GM12872 (cell line): Measurements from ENCODE around the gene ESM1.
A peak's percentile ranks its signal among the peaks of the same experiment; 100 is the strongest.

ENCODE experiments used
- TF ChIP-seq, protein P1 (sequence below): IDR thresholded peaks from 3 replicates; pipeline ENCODE4 v1.5.1; 2011; ENCODE audit warnings: low read depth, mild to moderate bottlenecking, low read length, moderate library complexity; ENCODE audit not compliant: insufficient read depth

Gene ESM1

DNA sequence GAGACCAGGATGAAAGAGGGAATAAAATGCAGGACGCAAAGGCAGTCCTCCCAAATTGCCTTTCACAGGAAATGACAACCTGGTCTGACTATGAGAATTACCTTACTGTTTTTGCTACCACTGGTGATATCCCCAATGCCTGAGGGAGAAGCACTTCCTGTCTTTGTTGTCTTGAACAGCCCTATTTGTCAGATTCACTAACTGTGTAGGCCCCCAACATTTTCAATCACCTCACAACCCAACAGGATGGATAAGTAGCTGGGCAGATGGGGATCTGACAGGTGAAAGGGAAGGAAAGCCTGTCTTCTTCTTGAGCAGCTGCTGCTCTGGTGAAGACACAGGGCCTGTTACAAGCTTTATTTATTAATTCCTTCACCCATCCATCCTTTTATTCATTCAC is 9.7 kb downstream of the ESM1 start:
- TF ChIP-seq, protein P1, sequence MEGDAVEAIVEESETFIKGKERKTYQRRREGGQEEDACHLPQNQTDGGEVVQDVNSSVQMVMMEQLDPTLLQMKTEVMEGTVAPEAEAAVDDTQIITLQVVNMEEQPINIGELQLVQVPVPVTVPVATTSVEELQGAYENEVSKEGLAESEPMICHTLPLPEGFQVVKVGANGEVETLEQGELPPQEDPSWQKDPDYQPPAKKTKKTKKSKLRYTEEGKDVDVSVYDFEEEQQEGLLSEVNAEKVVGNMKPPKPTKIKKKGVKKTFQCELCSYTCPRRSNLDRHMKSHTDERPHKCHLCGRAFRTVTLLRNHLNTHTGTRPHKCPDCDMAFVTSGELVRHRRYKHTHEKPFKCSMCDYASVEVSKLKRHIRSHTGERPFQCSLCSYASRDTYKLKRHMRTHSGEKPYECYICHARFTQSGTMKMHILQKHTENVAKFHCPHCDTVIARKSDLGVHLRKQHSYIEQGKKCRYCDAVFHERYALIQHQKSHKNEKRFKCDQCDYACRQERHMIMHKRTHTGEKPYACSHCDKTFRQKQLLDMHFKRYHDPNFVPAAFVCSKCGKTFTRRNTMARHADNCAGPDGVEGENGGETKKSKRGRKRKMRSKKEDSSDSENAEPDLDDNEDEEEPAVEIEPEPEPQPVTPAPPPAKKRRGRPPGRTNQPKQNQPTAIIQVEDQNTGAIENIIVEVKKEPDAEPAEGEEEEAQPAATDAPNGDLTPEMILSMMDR = no peak

DNA sequence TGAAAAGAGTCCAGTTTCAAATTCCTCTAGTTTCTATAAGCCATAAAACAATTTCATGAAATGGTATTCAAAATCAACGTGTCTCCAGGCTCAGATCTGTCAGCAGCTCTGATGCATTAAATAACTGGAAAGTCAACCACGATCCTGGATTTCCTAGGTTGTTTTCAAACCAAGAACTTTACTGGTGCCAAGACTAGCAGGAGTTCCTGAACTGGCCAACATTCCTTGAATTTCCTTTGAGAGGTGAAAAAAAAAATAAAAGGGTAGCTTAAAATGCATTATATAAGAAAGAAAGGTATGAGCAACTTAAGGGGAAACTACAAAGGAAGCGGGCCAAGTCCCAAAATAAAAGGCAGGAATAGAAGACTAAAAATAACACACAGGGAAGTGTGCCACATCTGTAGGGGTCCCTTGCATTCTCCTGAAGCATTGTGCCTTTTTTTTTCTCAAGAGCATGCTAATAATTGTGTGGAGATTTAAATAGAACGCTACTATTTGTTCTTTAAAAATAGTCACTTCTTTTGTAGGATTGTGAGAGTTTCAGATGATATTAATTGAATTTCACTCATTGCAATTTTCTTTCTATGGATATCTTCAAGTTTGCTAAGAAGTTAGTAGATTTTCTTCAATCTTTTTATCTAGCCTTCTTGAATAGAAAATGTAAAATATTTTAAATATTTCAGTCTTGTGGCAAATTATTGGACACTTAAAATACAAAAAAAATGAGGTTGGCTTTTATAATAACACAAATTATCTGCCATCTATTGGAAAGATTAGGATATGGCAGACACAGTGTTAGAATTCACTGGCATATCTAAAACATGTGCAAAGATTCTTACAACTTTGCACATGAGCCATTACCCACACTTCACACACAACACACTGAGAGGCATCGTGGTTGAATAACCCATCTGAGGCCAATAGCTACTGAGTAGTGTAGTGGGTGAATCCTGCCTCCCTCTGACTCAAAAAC is 15.3 kb downstream of the ESM1 start:
- TF ChIP-seq, protein P1 = no peak

DNA sequence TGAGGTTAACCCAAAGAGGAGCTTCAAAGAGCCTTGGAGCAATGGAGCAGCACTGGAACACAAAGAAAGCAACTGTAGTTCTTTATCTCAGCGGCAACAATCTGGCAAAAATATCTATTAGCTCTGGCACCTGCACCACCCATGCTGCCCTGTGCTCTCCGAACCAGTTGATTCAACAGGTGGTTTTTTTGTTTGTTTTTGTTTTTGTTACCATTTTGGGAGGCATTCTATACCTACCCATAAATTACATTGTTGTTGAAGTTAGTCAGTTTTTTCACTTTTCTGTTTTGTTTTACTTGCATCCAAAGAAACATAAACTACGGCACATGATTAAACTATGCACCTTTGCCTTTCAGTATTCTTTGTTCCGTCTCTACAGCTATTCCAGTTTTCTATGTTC is 16.2 kb downstream of the ESM1 start:
- TF ChIP-seq, protein P1 = no peak

DNA sequence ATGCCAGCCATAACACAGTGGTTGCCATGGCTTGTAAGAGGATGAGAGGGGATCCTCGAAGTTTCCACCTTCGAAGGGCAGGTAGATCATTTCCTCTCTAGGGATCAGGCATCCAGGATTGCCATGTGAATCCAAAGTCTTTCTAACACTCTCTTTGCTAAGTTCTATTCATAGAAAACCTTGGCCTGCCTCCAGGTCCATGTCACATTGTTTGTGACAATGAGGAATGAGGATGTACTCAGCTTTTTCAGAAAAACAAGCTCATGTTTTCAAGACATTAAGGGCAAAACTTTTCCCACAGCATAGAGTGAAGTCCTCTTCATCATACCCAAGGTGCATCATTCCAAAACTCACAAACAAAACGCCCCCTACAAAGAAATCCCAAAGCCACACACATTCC is 19.6 kb downstream of the ESM1 start:
- TF ChIP-seq, protein P1 = no peak

DNA sequence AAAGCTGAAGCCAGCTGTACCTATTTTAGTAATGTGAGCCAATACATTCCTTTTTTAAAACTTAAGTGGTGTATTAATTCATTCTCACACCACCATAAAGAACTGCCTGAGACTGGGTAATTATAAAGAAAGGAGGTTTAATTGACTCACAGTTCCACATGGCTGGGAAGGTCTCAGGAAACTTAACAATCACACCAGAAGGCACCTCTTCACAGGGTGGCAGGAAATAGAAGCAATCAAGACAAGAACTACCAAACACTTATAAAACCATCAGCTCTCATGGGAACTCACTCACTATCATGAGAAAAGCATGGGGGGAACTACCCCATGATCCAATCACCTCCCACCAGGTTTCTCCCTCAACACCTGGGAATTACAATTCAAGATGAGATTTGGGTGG is 21.0 kb downstream of the ESM1 start:
- TF ChIP-seq, protein P1 = no peak

DNA sequence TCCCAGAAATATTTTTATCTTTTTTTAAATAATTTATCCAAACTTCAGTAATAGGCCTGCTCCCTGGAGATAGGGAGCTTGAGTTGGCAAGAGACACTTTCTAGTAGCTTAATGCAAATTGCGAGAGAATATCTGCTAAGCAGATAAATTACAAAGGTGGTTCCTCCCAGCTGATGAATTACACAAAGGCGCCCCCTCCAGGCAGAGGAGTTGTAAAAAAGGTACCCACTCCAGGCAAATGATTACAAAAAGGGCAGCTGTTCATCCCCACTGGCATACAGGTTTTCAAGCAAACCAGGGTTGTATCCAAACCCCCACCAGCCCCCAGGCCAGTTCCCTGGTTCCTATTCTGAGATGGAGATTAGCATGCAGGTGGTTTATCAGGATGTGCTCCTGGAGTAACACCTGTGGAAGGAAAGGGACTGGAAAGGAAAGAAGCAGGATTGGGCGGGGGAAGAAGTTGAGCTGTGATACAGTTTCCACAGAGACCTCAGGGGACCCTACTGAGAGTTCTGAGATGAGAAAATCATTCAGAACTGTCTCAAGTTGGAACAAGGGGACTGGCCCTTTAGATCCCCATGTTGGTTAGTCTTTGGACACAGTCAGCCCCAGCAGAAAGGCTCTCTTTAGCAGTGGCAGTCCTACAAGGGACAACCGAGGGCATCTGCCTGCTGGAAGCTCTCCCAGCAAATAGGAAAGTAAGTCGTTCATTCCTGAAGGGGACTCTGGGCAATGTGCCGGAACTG is 25.5 kb downstream of the ESM1 start:
- TF ChIP-seq, protein P1 = peak; percentile 37; the same call in 2 of the 3 replicates

DNA sequence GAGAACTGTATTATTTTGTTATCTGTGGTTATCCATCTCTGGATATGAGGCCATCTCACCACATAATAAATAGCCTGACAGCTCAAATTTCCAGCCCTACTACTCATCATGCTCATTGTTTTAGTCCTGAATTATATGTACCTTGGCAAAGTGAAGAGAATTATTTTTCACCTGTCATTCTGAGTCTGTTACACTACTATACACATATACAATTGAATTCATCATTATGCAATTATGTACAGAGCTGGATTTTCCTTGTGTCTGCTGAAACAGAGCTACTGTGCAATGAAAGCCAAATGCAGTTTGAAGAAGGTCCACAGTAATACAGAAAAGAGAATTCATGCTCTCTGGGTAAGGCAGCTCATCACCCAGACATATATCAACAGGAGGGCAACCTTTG is 28.5 kb downstream of the ESM1 start:
- TF ChIP-seq, protein P1 = no peak
